ENCODE measurements around the gene RASGRP3.

RASGRP3 gene

DNA sequence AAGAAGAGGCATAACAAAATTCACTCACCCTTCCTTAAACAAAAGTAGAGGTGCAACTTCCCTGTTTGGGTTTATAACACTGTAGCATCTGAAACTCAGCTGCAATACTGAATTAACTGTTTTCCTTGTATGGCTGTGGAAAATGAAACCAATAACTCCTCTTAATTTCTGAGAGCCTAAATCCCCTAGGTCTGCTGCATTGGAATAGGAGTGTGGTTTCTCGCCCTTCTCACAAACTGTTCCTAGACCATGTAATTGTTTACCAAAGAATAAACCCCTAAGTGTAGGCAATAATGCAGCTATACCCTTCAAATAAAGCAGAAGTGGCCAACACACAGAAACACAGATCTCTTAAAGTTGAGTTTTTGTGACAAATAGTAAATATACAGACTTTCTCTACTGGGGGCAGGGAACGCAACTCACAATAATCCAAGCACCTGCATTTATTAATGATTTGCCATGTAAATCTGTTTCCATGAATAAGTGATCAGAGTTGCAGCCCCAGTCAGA, 52.0 kb downstream of the RASGRP3 start:
- no peak for DNase-seq

DNA sequence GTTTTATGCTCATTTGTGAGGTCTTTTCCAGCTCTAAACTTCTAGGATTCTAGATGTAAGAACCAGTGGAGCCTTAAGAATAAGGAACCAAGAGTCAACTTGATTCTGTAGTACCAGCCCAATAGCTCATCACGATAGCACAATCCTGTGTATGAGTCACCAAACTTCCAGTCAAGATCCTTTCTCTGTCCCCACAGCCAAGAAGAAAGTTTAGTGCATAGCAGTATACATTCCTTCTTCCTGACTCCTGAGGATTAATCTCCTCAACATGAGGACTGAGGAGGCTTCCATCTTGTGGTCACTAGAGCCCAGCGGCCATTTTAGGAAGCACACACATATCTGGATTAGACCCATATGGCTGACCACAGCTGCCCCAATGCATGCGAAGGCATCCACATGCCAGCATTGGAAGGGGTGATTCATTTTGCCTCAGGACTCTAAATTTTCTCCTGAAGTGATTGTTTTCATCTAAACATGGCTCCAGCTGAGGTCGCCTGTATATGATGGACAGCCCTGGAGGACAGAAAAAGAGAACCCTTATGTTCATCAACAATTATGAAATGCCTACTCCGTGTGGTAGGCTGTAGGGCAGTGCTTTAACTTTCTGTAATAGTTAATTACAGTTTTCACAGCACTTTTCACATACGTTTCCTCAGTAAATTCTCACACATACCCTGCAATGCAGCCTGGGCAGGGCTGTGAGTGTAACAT, 53.5 kb downstream of the RASGRP3 start:
- DNase-seq: no peak

DNA sequence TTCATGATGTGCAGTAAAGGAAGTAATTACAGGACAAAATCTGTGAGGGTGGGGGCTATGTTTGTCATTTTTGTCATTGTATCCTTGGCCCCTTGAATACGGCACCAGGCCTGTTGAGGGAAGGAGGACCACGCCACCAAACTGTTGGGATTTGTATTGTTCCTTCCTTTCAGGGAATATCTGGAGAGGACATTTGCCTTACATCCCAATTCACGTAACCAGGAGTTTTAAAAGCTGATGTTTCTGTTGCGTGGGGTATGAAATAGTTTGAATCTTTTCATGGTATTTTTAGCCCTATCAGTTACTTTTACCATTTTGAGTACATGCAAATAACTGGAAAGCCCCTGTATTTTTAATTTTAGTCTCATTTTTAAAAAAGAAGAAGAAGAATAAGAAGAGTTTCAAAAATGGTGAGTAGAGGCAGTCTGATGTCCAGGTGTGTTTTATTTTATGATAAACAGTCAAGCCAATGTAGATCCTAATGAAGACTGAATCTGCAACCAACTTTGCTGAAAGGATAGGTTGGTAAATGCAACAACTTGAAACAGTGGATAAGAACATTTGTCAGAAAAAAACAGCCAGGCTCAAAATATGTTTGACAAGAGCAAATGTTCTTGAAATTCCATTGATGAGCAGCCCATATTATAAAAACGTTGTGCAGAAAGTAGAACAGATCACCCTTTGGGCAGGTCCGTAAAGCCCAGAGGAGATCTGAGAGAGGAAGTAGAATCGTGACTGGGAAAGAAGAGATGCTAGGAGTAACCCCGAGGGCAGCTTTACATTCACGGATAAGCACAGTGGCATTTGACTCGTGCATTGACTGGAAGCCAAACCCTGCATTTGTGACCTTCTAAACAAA, 54.5 kb downstream of the RASGRP3 start:
- no peak for DNase-seq

DNA sequence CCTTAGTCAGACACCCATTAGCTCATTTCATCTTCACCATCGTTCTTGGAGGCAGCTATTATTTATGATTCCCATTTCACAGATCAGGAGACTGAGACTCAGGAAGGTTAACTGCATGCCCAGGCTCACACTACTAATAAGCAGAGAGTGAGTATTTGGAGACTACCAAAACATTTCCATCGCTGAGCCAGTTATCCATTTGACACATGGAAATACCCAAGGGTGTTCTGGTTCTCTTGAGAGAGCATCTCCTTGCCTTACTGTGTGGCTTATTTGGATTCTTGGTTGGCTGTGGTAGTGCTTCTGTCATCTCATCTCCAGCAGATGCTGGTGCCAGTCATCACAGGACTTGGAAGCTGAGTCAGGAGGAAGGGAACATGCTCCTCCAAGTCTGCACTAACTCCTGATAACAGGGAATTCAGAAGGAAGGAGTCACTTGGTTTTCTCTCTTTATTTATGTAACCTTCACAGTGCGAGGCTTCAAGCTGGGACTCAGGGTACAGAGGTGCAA, 55.2 kb downstream of the RASGRP3 start:
- no peak for DNase-seq

DNA sequence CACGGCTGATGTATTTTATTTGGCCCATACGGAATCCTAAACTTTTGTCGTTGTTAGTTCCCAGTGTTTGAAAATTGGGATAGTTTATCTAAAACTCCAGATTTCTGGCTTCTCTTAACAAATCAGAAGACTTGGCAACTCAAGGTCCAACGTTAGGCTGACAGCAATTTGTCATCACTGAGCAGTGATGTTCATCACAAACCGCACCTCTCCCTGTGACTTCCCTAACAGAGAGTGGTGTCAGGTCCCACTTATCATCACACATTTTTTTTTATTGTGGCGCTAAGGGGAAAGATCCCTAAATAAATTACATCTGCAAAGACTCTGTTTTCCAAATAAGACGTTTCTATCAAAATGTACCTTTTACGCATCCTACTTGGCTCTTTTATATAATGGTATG, 55.7 kb downstream of the RASGRP3 start:
- DNase-seq: no peak

DNA sequence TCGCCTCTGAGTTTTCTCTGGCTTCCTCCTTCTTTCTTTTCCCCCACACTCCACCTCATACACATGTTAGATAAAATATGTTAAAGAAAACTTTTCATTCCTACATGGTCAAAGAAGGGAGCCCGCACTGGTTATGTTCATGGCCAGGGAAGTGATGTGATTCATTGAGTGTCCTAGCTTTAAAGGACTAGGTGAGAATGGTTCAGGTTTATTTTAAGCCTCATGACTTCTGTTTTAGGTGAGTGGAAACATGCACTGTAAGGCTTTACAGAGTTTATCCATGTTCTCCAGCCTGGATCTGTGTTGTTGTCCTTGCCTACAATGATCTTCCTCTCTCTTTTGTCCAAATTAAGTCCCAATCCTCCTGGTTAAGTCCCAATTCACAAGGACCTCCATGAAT, 56.5 kb downstream of the RASGRP3 start:
- no peak for DNase-seq

DNA sequence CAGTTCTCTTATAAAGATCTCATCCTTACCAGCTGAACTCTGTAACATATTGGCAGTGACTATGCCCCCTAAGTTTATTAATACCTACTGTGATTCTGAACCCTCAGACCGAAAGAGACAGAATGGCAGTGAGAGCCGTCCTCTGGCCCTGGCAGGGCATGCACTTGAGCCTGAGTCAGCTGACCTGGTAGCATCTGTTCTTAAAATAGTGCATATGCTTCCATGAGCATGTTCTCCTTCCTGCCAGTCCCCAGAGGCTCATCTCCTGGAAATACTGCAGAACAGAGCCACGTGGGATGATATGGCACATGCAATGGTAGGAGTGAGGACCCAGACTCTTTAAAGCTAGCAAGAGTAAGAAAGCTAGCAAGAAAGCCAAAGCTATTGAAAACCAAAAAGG, 59.0 kb downstream of the RASGRP3 start:
- no peak for DNase-seq

DNA sequence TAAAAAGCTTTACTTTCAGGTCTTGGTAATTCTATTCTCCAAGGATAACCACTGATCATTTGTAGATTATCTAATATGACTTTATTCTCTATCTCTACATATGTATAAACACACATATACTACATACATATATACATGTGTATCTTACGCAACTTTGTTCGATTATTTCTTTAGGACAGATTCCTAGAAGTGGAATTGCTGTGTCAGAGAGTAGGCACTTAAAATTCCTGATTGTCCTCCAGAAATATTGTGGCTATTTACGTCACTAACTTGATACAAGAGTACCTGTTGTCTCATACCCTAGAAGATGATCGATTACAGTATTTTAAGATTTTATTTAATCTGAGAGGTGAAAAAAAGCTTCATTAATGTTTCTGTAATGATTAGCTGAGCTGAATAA, 64.8 kb downstream of the RASGRP3 start:
- DNase-seq: no peak

DNA sequence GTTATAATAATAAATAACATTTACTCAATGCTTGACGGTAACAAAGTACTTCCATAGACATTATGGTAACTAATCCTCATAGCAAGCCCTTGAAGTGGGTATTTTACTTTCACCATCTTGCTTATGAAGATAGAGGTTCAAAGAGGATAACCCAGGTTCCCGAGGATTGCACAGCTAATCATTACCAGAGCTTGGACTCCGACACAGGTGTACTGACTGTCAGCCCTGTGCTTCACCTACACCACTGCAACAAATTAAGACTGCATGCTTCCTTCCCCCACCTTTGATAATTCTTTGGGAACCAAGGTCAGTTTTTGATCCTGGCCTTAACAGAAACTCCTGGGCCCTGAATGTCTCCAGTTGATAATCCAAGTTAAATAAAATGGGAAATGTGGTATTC, 73.8 kb downstream of the RASGRP3 start:
- DNase-seq: no peak

DNA sequence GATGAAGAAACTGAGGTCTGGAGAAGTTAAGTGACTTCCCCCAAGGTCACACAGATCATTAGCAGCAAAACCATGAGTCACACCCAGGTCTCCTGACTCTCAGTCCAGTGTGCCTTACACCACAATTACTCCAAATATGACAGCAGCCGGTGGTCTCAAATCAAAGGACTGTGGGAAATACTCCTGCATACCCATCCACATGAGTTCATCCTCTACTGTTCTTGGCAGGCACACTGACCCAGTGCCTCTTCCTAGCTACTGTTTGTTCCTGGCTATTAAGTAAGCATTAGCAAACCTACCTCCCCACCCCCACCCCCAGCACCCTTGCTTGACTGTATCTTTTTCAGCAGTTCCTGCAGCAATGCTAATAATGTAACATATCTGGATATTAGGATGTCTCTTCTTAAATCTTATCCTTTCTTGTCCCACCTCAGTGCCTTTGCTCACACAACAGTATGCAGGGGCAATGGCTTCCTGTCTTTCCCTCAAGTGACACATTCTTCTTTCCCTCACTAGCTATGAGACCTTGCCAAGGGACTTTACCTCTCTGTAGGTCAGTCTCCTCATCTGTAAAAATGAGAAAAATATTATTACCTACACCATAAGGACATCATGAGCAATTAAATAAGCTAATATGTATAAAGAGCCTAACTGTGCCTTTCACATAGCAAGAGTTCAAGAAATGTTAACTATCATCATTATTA, 76.5 kb downstream of the RASGRP3 start:
- no peak for DNase-seq

DNA sequence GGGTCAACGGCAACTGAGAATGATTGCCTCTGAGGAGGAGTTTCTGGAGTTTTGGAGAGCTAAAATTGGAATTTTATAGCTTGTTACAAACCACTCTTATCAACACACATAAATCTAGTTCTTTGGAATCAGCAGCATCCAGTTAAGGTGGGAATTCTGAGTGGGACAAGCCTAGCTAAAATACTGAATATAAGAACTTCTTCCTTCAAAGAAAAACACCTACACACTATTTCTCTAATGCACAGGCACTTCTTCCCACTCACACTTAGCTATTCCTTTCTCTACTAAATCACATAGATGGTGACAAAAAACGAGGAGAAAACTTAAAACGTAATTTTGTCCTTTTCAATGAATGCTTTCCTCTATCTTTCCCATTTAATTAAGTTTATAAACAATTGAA, 79.2 kb downstream of the RASGRP3 start:
- no peak for DNase-seq

DNA sequence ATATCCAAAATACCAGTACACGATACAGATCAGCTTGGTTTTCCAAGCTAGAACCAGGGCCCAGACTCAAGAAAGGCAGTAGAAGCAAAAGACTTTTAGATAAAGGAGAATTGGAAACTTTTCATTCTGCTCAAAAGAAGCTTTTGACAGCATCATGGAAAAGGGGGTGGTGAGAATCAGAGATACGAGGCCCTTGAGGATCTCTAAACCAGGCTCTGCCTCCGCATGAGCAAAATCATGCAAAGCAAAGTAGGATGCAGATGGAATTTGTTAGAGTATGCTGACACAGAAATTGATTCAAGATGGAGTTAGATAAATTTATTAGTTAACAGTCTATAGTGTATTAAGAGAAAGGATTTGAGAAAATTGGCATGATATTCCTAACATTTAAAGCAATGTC, 82.9 kb downstream of the RASGRP3 start:
- no peak for DNase-seq

DNA sequence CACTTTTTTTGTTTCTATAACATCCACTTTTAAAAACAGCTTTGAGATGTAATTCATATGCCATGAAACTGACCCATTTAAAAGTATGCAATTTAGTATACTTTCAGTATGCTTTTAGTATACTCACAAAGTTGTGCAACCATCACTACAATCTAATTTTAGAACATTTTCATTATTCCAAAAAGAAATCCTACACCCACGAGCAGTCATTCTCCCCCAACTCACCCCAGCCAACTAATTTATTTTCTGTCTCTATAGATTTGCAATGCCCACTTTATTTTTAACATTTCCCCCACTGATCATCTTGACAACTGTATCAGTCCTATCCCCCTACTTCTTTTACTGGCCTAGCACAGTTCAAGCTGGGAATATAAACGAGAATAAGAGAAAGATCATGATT, 83.6 kb downstream of the RASGRP3 start:
- no peak for DNase-seq

DNA sequence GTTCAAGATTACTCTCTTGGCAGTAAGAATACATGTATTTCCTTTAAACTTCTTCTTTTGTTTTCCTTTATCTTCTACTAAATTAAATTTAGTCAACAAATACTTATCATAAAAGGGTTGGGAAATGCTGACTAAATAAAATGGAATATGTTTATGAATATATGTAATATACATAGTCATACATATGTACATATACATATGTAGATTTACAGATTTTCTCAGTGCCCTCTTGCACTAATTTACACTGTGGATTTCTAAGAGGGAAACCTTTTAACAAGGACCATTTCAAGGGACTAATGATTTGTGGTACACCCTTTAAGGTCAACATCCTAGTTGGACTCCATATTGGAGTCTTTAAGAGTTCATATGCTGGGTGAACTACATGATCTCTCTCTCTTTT, 85.4 kb downstream of the RASGRP3 start:
- no peak for DNase-seq

DNA sequence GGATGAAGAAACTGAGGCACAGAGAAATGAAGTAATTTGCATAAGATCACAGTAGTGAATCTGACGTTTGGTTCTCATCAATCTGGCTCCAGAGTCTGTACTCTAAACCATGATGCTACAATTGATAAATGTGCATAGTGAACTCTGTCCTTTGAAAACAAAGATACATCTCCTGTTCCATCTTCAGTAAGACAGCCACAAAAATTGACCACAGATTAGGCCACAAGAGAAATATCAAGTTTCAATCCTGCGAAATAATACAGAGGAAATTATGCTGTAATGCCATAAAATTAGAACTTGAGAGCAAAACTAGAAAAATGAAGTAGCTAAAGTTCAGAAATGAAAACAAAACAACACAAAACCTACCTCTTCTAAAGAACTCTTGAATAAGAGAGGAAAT, 94.2 kb downstream of the RASGRP3 start:
- DNase-seq: no peak

DNA sequence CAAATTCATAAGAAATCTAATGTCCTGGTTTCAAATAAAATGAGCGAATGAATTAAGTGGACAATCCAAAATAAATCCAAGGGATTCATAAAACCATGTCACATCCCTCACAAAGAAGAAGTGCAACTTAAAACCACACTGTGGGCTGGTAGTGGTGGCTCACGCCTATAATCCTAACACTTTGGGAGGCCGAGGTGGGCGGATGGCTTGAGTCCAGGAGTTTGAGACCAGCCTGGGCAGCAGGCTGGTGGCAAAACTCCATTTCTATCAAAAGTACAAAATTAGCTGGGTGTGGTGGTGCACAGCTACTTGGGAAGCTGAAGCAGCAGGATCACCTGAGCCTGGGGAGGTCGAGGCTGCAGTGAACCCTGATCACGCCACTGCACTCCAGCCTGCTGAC, 97.2 kb downstream of the RASGRP3 start:
- no peak for DNase-seq

DNA sequence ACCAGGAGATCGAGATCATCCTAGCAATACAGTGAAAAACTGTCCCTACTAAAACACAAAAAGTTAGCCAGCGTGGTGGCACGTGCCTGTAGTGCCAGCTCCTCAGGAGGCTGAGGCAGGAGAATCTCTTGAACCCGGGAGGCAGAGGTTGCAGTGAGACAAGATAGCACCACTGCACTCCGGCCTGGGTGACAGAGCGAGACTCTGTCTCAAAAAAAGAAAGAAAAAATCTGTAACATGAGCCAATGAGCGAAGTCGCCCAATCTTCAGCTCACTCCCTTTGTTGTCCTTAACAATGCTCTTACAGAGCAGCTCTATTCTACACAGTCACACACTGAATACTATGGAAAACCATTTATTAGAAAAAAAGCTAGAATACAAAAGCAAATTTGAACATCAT, 100.6 kb downstream of the RASGRP3 start:
- DNase-seq: no peak

DNA sequence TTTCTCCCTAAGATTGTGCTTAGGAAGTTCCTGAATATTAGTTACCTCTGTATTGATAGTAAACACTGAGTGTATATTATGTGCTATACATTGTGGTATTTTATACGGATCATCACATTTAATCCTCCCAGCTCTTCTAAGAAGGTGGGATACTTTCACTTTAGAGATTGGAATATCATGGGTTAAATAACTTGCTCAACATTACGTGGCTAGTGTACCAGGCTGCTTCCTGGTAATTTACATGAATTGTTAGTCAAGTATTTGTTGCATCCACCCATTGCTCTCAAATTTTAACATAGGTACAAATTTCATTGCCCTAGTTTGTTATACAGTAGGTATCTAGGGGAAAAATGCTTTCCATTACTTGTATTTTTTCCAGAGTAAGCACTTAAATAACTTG, 101.2 kb downstream of the RASGRP3 start:
- no peak for DNase-seq

DNA sequence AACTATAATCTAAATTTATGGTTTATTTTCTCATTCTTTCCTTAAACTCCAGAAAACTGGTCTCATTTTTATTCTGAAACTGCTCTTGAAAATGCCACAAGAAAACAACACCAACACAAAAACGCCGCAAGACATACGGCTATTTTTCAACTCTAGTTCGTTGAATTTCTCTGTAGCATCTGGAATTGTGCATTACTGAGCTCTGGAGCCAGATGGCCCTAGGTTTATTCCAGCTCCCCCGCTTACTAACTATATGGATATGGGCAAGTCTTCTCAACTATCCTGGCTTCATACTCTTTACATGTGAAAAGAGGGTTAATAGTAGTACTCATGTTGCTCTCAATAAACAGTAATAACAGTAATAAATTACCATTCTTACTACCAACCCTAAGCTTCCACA, 102.8 kb downstream of the RASGRP3 start:
- DNase-seq: no peak

DNA sequence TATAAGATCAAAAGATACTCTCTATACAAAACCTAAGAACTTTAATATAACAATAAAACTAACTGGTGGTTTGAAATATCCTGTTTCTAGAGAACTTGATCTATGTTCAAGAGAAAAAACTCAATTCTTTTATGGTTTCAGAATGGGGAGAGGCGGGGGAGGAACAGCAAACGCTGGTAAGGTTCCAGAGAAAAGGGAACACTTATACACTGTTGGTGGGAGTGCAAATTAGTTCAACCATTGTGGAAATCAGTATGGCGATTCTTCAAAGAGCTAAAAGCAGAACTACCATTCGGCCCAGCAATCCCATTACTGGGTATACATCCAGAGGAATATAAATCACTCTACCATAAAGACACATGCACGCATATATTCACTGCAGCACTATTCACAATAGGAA, 105.4 kb downstream of the RASGRP3 start:
- no peak for DNase-seq

DNA sequence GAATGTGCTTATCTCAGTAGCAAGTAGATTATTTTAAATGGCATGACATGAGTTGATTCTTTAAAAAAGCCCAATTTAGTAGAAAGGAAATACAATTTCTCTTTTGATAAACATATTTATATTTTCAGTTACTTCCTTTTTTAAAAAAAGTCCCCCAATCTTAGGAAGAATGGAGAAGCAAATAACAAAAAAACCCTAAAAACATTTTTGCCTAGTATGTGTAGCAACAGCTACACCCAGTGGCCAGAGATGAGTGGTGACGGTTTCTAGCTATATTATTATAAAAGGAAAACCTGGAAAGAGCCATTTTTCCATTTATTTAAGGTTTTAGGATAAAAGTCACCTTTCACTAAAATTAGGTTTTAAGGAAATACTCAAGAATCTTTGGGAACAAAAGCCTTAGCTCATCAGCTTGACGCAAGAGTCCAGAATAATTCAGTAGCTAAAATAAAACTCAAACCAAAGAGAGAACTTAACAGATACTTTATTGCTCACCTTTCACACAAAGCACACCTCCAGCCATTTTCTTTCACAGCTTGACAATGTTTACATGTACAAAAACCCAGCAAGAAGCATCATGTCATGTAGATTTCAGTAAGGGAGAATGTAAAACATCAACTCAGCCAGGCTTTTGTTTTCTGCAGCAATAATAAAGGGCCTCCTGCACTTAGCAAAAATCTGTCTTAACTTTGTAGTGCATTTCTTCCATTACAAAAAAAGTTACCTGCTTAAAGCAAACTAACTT, 106.9 kb downstream of the RASGRP3 start:
- DNase-seq: peak; percentile 26

DNA sequence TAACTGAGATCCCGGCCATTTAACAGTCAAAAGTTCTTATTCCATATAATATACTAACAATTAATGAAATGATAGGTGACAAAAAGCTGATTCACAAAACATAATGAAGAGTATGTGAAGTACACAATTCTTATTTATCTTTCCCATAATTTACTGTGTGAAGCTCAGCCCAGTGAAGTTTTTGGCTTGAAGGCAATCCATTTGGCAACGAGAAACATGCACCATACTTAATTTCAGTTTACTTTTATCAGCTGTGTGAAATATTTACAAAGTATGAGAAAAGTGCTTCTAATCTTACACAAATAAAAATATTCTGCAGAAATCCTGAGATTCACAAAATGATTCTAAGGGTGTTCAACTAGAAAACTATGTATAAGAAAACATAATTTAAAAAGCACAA, 110.3 kb downstream of the RASGRP3 start:
- no peak for DNase-seq

DNA sequence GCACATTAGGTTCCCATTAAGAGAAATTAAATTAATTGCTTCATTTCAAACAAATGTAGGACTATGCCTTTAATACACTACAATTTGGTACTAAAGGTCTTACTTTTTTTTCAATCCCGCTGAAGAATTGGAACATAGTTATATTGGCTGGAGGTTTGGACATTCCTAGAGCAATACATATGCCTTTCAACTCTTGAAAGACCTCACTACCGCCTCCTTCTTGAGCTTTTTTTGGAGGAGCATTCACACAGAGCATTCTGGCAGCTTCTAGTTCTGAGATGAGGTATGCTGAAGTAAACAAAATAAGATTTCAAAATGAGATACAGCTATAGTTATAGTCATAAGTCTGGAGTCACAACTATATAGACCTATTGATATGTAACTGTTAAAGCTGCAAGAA, 111.8 kb downstream of the RASGRP3 start:
- no peak for DNase-seq

All from stimulated activated CD4-positive, alpha-beta T cell treated with anti-CD3 and anti-CD28 coated beads, Interleukin-4, amount 100 ng/mL, for 24 hours (primary cell).